CD8-positive, alpha-beta memory T cell (primary cell): ENCODE data around the gene PGAP2. TPM values are rescaled to one million over a fixed set of nuclear protein-coding genes. Genes with fewer than 3 reads are reported as not detected.

Experiments
- CTCF ChIA-PET: fragments of 350-600 bp; sonication (Branson Sonifier 250); formaldehyde crosslinking; loops from one replicate; lab custom pipeline; 2021; ENCODE audit warnings: antibody characterized with exemption; lab: Charles Lee
- POLR2A ChIA-PET: fragments of 350-600 bp; sonication (Branson Sonifier 250); formaldehyde crosslinking; loops from one replicate; lab custom pipeline; 2021; ENCODE audit warnings: antibody characterized with exemption; lab: Charles Lee
- DNase-seq, 5 donors: peaks; one replicate each; pipeline versions ENCODE4 v3.0.0 to v3.0.0-alpha.2; 2020 to 2022; ENCODE audit warnings: mixed read lengths in 1 of 5
- H3K27ac ChIP-seq: one replicate; pipeline ENCODE4 v1.7.0; 2013; ENCODE audit warnings: low read depth, mild to moderate bottlenecking, low read length, moderate library complexity
- H3K27me3 ChIP-seq: 2 replicates; pipeline ENCODE4 v1.7.0; 2013; ENCODE audit warnings: low read length, mild to moderate bottlenecking; ENCODE audit not compliant: insufficient read depth, poor library complexity, severe bottlenecking
- H3K36me3 ChIP-seq: 2 replicates; pipeline ENCODE4 v1.7.0; 2013; ENCODE audit warnings: mild to moderate bottlenecking, low read length, moderate library complexity; ENCODE audit not compliant: insufficient read depth
- H3K4me1 ChIP-seq: 2 replicates; pipeline ENCODE4 v1.7.0; 2013; ENCODE audit warnings: mild to moderate bottlenecking, low read length, moderate library complexity; ENCODE audit not compliant: insufficient read depth
- H3K4me3 ChIP-seq: 2 replicates; pipeline ENCODE4 v1.7.0; 2013; ENCODE audit warnings: mild to moderate bottlenecking, low read length
- H3K9me3 ChIP-seq: 2 replicates; pipeline ENCODE4 v1.7.0; 2013; ENCODE audit warnings: mild to moderate bottlenecking, low read length
- H3K27ac Mint-ChIP-seq, 8 donors: one replicate each; pipeline ENCODE4 v1.8.0; 2020 to 2021; ENCODE audit warnings: mixed read lengths in 8 of 8, mild to moderate bottlenecking in 6 of 8, inconsistent platforms in 3 of 8, moderate library complexity in 3 of 8
- H3K27me3 Mint-ChIP-seq, 2 donors: one replicate each; pipeline ENCODE4 v1.8.0; 2020 to 2021; ENCODE audit warnings: mixed read lengths in 2 of 2, mild to moderate bottlenecking in 1 of 2, moderate library complexity in 1 of 2
- H3K36me3 Mint-ChIP-seq, 3 donors: one replicate each; pipeline ENCODE4 v1.8.0; 2020 to 2021; ENCODE audit warnings: mixed read lengths in 3 of 3, inconsistent platforms in 1 of 3, mild to moderate bottlenecking in 1 of 3
- H3K4me1 Mint-ChIP-seq, 3 donors: one replicate each; pipeline ENCODE4 v1.8.0; 2020 to 2021; ENCODE audit warnings: mixed read lengths in 3 of 3, inconsistent platforms in 1 of 3, mild to moderate bottlenecking in 1 of 3
- H3K4me3 Mint-ChIP-seq, 7 donors: one replicate each; pipeline ENCODE4 v1.8.0; 2020 to 2021; ENCODE audit warnings: mixed read lengths in 7 of 7, mild to moderate bottlenecking in 6 of 7, moderate library complexity in 4 of 7, inconsistent platforms in 2 of 7
- H3K9me3 Mint-ChIP-seq, 5 donors: one replicate each; pipeline ENCODE4 v1.8.0; 2020 to 2022; ENCODE audit warnings: mixed read lengths in 5 of 5, mild to moderate bottlenecking in 3 of 5, moderate library complexity in 2 of 5, inconsistent platforms in 1 of 5
- polyA plus RNA-seq: library from polyadenylated mRNA; unstranded; fragments of 300-500 nt; fragmentation: Illumina TruSeq; gene quantifications from one replicate; pipeline ENCODE4 v1.2.3, GENCODE V29; 2021
- total RNA-seq, 2 experiments: library from RNA; stranded (reverse); gene quantifications; one replicate each; pipeline ENCODE4 v1.2.3, GENCODE V29; 2021

PGAP2 gene
- total and polyA plus RNA-seq, 3 experiments from 2014 or later, result 16.1 to 40.2 (median 38.9) TPM

GRCh38 chr11:3796801-3797328 lies 11.5 kb upstream of the PGAP2 start:
- no peaks in the 10 kb centered on the region for H3K9me3 ChIP-seq
- peak in 1 of 5 donors; percentile 7 for DNase-seq
- peak overlapping the region; percentile 97 for H3K27ac ChIP-seq
- H3K36me3 ChIP-seq, result peaks cover 4% of the 10 kb centered on the region
- Mint-ChIP-seq H3K4me1 (peaks cover 40 to 62% (median 54%) of the 10 kb centered on the region in 3 donors), H3K4me3 (peak overlapping the region; percentile 83 to 98 (median 96)), H3K9me3 (peaks cover 0 to 2% (median 0%) of the 10 kb centered on the region in 5 donors), H3K36me3 (peaks cover 0 to 42% (median 4%) of the 10 kb centered on the region in 3 donors), H3K27ac (peak overlapping the region; percentile 98 to 100 (median 99)), H3K27me3 (peaks cover 0 to 2% of the 10 kb centered on the region in 2 donors)
- CTCF ChIA-PET, result interaction anchor here (2.0 to 8.0 kb wide), 4 partner anchors 12 to 58 kb away, joined by 6 to 57 read pairs (median 22); partner anchors contain the start of genes PGAP2, RHOG and STIM1
- no peaks in the 10 kb centered on the region for H3K27me3 ChIP-seq
- H3K4me1 ChIP-seq, result peaks cover 33% of the 10 kb centered on the region
- peak overlapping the region; percentile 97 for H3K4me3 ChIP-seq
- POLR2A ChIA-PET, result interaction anchor here (1.1 to 3.1 kb wide), 4 partner anchors 12 to 58 kb away, joined by 5 to 17 read pairs (median 10); partner anchors contain the start of genes PGAP2, RHOG and STIM1

- H3K4me1 ChIP-seq, result peaks cover 33% of the 10 kb centered on the region
- POLR2A ChIA-PET, result interaction anchor here (0.7 to 3.1 kb wide), 8 partner anchors 10 to 275 kb away, joined by 3 to 17 read pairs (median 6); partner anchors contain the start of genes PGAP2, RHOG and STIM1
These were observed 10.8 kb upstream of the PGAP2 start, which contains the start of gene NUP98 for GRCh38 chr11:3797329-3798090. Gene NUP98 (minus strand): TSS chr11:3797554. CDS start chr11:3782117, 15,437 bp downstream.

GRCh38 chr11:3799143-3799542 lies 9.2 kb upstream of the PGAP2 start:
- no peaks in the 10 kb centered on the region for H3K36me3 ChIP-seq
- Mint-ChIP-seq H3K27me3 (peaks cover 0 to 2% of the 10 kb centered on the region in 2 donors), H3K27ac (peak overlapping the region in 7 of 8 donors; percentile 39 to 100 (median 99)), H3K4me3 (peak overlapping the region; percentile 49 to 98 (median 96)), H3K4me1 (peaks cover 32 to 47% (median 39%) of the 10 kb centered on the region in 3 donors), H3K36me3 (peaks cover 0 to 24% (median 0%) of the 10 kb centered on the region in 3 donors), H3K9me3 (peaks cover 0 to 2% (median 0%) of the 10 kb centered on the region in 5 donors)
- no peaks in the 10 kb centered on the region for H3K27me3 ChIP-seq
- DNase-seq, result no peak
- H3K9me3 ChIP-seq, result no peaks in the 10 kb centered on the region
- POLR2A ChIA-PET, result no interaction called here
- H3K27ac ChIP-seq, result no peak overlapping the region
- H3K4me3 ChIP-seq, result no peak overlapping the region
- H3K4me1 ChIP-seq, result peaks cover 33% of the 10 kb centered on the region
- CTCF ChIA-PET, result interaction anchor here (1.3 to 8.0 kb wide), 3 partner anchors 8 to 56 kb away, joined by 3 to 57 read pairs (median 16); partner anchors contain the start of genes PGAP2 and STIM1

More at GRCh38 chr11:3797329-3798090, 10.8 kb upstream of the PGAP2 start, which contains the start of gene NUP98:
- Mint-ChIP-seq H3K27me3 (peaks cover 0 to 2% of the 10 kb centered on the region in 2 donors), H3K27ac (peak within 1 kb of the TSS; percentile 98 to 100 (median 99)), H3K4me1 (peaks cover 39 to 58% (median 50%) of the 10 kb centered on the region in 3 donors), H3K4me3 (peak within 1 kb of the TSS; percentile 83 to 98 (median 96)), H3K9me3 (peaks cover 0 to 2% (median 0%) of the 10 kb centered on the region in 5 donors), H3K36me3 (peaks cover 0 to 38% (median 3%) of the 10 kb centered on the region in 3 donors)
- peak; percentile 99 to 100 (median 100) for DNase-seq
- H3K4me3 ChIP-seq, result peak within 1 kb of the TSS; percentile 97
- H3K27me3 ChIP-seq, result no peaks in the 10 kb centered on the region
- peaks cover under 1% of the 10 kb centered on the region for H3K36me3 ChIP-seq
- peak within 1 kb of the TSS; percentile 97 for H3K27ac ChIP-seq
- H3K9me3 ChIP-seq, result no peaks in the 10 kb centered on the region
- CTCF ChIA-PET, result interaction anchor here (0.9 to 8.0 kb wide), 6 partner anchors 11 to 275 kb away, joined by 4 to 57 read pairs (median 11); partner anchors contain the start of genes PGAP2, RHOG and STIM1

GRCh38 chr11:3799873-3800272 lies 8.5 kb upstream of the PGAP2 start:
- peaks cover 0 to 2% (median 0%) of the 10 kb centered on the region in 5 donors for H3K9me3 Mint-ChIP-seq
- Histone ChIP-seq H3K9me3 (no peaks in the 10 kb centered on the region), H3K27me3 (no peaks in the 10 kb centered on the region), H3K36me3 (no peaks in the 10 kb centered on the region), H3K4me1 (peaks cover 28% of the 10 kb centered on the region), H3K4me3 (no peak overlapping the region), H3K27ac (no peak overlapping the region)
- H3K4me1 Mint-ChIP-seq, result peaks cover 25 to 40% (median 32%) of the 10 kb centered on the region in 3 donors
- DNase-seq, result no peak
- H3K27me3 Mint-ChIP-seq, result peaks cover 0 to 2% of the 10 kb centered on the region in 2 donors
- H3K27ac Mint-ChIP-seq, result peak overlapping the region in 6 of 8 donors; percentile 24 to 98 (median 67)
- POLR2A ChIA-PET, result no interaction called here
- H3K36me3 Mint-ChIP-seq, result peaks cover 0 to 17% (median 0%) of the 10 kb centered on the region in 3 donors
- peak overlapping the region in 3 of 7 donors; percentile 4 to 68 (median 20) for H3K4me3 Mint-ChIP-seq
- CTCF ChIA-PET, result interaction anchor here (1.3 to 8.0 kb wide), 3 partner anchors 9 to 55 kb away, joined by 3 to 57 read pairs (median 16); partner anchors contain the start of genes PGAP2 and STIM1

- Mint-ChIP-seq H3K36me3 (peaks cover 0 to 6% (median 0%) of the 10 kb centered on the region in 3 donors), H3K4me1 (peaks cover 6 to 20% (median 11%) of the 10 kb centered on the region in 3 donors), H3K4me3 (peak overlapping the region in 1 of 7 donors; percentile 55), H3K9me3 (peaks cover 0 to 2% (median 0%) of the 10 kb centered on the region in 5 donors), H3K27me3 (peaks cover 0 to 2% of the 10 kb centered on the region in 2 donors), H3K27ac (peak overlapping the region in 4 of 8 donors; percentile 8 to 70 (median 47))
- H3K4me3 ChIP-seq, result no peak overlapping the region
- CTCF ChIA-PET, result interaction anchor here (1.5 kb wide), 1 partner anchor 47 kb away, joined by 3 read pairs; no protein-coding TSS in a partner anchor
- POLR2A ChIA-PET, result no interaction called here
- no peak overlapping the region for H3K27ac ChIP-seq
- H3K9me3 ChIP-seq, result no peaks in the 10 kb centered on the region
- H3K27me3 ChIP-seq, result no peaks in the 10 kb centered on the region
- H3K4me1 ChIP-seq, result peaks cover 12% of the 10 kb centered on the region
- no peak for DNase-seq
- no peaks in the 10 kb centered on the region for H3K36me3 ChIP-seq
These were observed 6.2 kb upstream of the PGAP2 start for GRCh38 chr11:3802011-3802790.

GRCh38 chr11:3803726-3804495 lies 4.4 kb upstream of the PGAP2 start:
- no peak overlapping the region for H3K27ac ChIP-seq
- no peaks in the 10 kb centered on the region for H3K27me3 Mint-ChIP-seq
- H3K27me3 ChIP-seq, result no peaks in the 10 kb centered on the region
- no peaks in the 10 kb centered on the region for H3K9me3 ChIP-seq
- DNase-seq, result no peak
- no peaks in the 10 kb centered on the region for H3K36me3 ChIP-seq
- H3K36me3 Mint-ChIP-seq, result peaks cover 0 to 4% (median 0%) of the 10 kb centered on the region in 3 donors
- H3K4me3 Mint-ChIP-seq, result peak overlapping the region in 1 of 7 donors; percentile 22
- H3K27ac Mint-ChIP-seq, result peak overlapping the region in 2 of 8 donors; percentile 23 to 43
- H3K4me1 ChIP-seq, result peaks cover 5% of the 10 kb centered on the region
- no peaks in the 10 kb centered on the region for H3K9me3 Mint-ChIP-seq
- POLR2A ChIA-PET, result no interaction called here
- CTCF ChIA-PET, result interaction anchor here (1.4 kb wide), 1 partner anchor 37 kb away, joined by 5 read pairs; the partner anchor contains the start of gene RHOG
- peaks cover 11 to 24% (median 17%) of the 10 kb centered on the region in 3 donors for H3K4me1 Mint-ChIP-seq
- H3K4me3 ChIP-seq, result no peak overlapping the region
